Neutrophil (primary cell): ENCODE results near the gene KLHDC4.

Source experiments
- H3K27ac ChIP-seq: fragments of 200-600 bp; sonication (generic); 2 replicates; pipeline ENCODE4 v1.5.1; 2016; ENCODE audit warnings: mild to moderate bottlenecking, moderate library complexity
- H3K27me3 ChIP-seq: fragments of 200-600 bp; sonication (generic); 2 replicates; pipeline ENCODE4 v1.6.0; 2016; ENCODE audit warnings: mild to moderate bottlenecking
- H3K36me3 ChIP-seq: fragments of 200-600 bp; sonication (generic); 2 replicates; pipeline ENCODE4 v1.5.1; 2017
- H3K4me1 ChIP-seq, 2 experiments: fragments of 200-600 bp in 1 of 2; sonication (generic) in 1 of 2; 1 replicate in 1 of 2; 2 replicates in 1 of 2; pipeline versions ENCODE4 v1.5.1 to v1.6.1; 2013 to 2016; ENCODE audit warnings: low read depth in 1 of 2, low read length in 1 of 2, mild to moderate bottlenecking in 1 of 2, moderate library complexity in 1 of 2; ENCODE audit not compliant: control insufficient read depth in 1 of 2, insufficient read depth in 1 of 2
- H3K4me3 ChIP-seq, 2 experiments: fragments of 200-600 bp in 1 of 2; sonication (generic) in 1 of 2; 1 replicate in 1 of 2; 2 replicates in 1 of 2; pipeline ENCODE4 v1.5.1; 2013 to 2016; ENCODE audit warnings: low read depth in 1 of 2, low read length in 1 of 2, mild to moderate bottlenecking in 1 of 2, moderate library complexity in 1 of 2
- H3K9me3 ChIP-seq: fragments of 200-600 bp; sonication (generic); 2 replicates; pipeline ENCODE4 v1.5.1; 2016
- CTCF ChIP-seq: fragments of 200-600 bp; sonication (generic); IDR thresholded peaks from 2 replicates; pipeline ENCODE4 v1.5.1; 2016; ENCODE audit warnings: antibody characterized with exemption

KLHDC4 gene

DNA sequence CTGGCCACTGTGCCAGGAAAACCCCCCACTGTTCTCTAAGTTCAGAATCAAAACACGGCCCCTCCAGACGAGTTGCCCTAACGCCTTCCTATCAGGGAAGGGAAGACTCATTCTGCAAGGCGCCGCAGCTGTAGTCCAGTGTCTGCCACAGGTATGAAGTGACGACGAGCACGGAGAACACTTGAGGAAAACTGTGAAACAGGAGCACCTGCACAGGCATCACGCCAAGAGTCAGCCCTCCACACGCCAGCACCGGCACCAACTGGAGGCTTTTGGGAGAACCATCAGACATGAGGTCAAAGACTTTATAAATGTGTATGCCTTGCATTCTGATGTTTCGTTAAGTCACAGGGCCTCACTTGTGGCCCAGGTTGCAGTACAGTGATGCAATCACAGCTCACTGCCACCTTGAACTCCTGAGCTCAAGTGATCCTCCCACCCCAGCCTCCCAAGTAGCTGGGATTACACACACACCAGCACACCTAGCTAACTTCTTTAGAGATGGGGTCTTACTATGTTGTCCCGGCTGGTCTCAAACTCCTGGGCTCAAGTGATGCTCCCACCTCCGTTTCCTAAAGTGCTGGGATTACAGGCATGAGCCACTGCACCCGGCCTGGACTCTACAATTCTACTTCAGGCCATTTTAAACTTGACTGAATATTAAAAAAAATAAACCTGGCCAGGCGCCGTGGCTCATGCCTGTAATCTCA lies 22.9 kb downstream of the KLHDC4 start:
- no peak for TF ChIP-seq CTCF
- H3K27me3 ChIP-seq = no peaks in the 10 kb centered on the region
- peaks cover 65% of the 10 kb centered on the region for H3K36me3 ChIP-seq
- no peak overlapping the region for H3K27ac ChIP-seq
- no peak overlapping the region for H3K4me3 ChIP-seq
- no peaks in the 10 kb centered on the region for H3K9me3 ChIP-seq
- peaks cover 6 to 9% of the 10 kb centered on the region in 2 experiments for H3K4me1 ChIP-seq

- no peak for TF ChIP-seq CTCF
- Histone ChIP-seq H3K36me3 (peaks cover 59% of the 10 kb centered on the region), H3K4me1 (no peaks in the 10 kb centered on the region), H3K27ac (no peak overlapping the region), H3K27me3 (no peaks in the 10 kb centered on the region), H3K9me3 (no peaks in the 10 kb centered on the region), H3K4me3 (no peak overlapping the region)
These were observed 23.9 kb downstream of the KLHDC4 start for GRCh38 chr16:87741700-87742415.

DNA sequence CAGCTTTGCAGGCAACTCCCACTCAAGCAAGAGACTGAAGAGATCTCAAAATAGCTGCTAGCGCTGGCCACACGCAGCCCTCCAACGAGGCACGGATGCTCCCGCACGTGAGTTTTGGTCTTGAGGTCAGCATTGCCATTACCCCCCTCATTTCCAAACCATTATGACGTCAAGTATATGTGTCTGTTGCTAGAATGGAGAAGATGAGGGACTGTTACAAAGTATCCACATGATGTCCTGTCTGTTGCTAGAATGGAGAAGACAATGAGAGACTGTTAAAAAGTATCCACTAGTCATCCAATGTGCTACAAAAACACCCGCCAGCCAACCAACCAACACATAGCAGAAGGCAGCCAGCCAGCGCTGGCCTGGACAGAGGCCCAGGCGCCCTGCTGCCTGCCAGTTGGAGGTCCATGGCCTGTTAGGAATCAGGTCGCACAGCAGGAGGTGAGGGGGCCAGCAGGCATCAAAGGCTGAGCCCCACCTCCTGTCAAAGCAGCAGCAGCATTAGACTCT lies 24.8 kb downstream of the KLHDC4 start:
- no peaks in the 10 kb centered on the region for H3K27me3 ChIP-seq
- no peak overlapping the region for H3K4me3 ChIP-seq
- H3K4me1 ChIP-seq = no peaks in the 10 kb centered on the region
- no peaks in the 10 kb centered on the region for H3K9me3 ChIP-seq
- peaks cover 60% of the 10 kb centered on the region for H3K36me3 ChIP-seq
- TF ChIP-seq CTCF = no peak
- H3K27ac ChIP-seq = no peak overlapping the region

- TF ChIP-seq CTCF = no peak
- Histone ChIP-seq H3K9me3 (no peaks in the 10 kb centered on the region), H3K27ac (no peak overlapping the region), H3K4me1 (no peaks in the 10 kb centered on the region), H3K36me3 (peaks cover 58% of the 10 kb centered on the region), H3K27me3 (no peaks in the 10 kb centered on the region), H3K4me3 (no peak overlapping the region)
These were observed 25.3 kb downstream of the KLHDC4 start for GRCh38 chr16:87740441-87740840.

GRCh38 chr16:87739801-87740200 lies 26.0 kb downstream of the KLHDC4 start:
- peaks cover 52% of the 10 kb centered on the region for H3K36me3 ChIP-seq
- no peak for TF ChIP-seq CTCF
- H3K4me1 ChIP-seq = no peaks in the 10 kb centered on the region
- H3K27ac ChIP-seq = no peak overlapping the region
- H3K4me3 ChIP-seq = no peak overlapping the region
- H3K27me3 ChIP-seq = no peaks in the 10 kb centered on the region
- H3K9me3 ChIP-seq = no peaks in the 10 kb centered on the region
